Hematopoietic multipotent progenitor cell treated with erythropoietin and hydrocortisone succinate and interleukin-3 and kit ligand, for 6 days (in vitro differentiated cells): Measurements from ENCODE around the gene OTUD3.

ENCODE experiments used
- DNase-seq: peaks from one replicate; pipeline ENCODE4 v3.0.0-alpha.2; 2015

Gene OTUD3

DNA sequence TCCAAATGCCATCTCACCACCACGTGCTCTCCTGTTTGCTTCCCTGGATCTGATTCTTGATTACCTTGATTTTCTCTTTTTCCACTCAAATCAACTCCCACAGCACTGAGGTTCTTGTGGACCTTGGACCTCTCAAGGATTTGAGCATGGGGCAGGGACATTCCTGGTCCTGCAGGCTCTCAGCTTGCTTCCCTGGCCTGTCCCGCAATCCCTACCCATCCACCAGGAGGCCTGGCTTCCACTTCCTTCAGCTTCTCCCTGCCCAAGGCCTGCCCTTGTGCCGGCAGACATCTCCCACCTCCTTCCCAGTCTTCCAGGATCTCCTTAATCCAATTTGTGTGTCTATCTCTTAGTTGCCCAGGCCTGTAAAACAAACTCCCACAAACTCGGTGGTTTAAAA, 75.6 kb downstream of the OTUD3 start:
- DNase-seq, result no peak

DNA sequence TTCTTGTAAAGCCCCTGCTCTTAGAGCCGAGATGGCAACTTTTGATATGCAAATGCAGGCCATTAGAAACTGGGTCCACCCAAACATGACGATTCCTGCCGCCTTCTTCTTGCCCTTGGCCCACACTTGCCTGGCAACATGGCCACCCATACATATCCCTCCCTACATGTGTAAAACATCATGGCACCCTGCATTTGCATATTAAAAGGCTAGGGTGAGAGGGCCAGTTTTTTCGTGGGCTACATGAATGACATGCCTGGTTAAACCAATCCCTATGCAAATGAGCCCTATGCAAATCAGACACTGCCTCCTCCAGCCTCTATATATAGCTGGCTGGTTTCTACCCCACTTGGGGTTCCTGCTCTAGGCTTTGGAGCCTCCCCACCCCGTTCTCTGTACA, 78.4 kb downstream of the OTUD3 start:
- no peak for DNase-seq
